Stimulated activated CD8-positive, alpha-beta memory T cell treated with anti-CD3 and anti-CD28 coated beads, Interleukin-7, amount 100 ng/mL, for 4 hours (primary cell): ENCODE data around the gene SKI.

ENCODE experiments used
- DNase-seq, 2 donors: peaks; one replicate each; pipeline ENCODE4 v3.0.0-alpha.2; 2020; ENCODE audit warnings: low read depth in 2 of 2

Gene SKI

DNA sequence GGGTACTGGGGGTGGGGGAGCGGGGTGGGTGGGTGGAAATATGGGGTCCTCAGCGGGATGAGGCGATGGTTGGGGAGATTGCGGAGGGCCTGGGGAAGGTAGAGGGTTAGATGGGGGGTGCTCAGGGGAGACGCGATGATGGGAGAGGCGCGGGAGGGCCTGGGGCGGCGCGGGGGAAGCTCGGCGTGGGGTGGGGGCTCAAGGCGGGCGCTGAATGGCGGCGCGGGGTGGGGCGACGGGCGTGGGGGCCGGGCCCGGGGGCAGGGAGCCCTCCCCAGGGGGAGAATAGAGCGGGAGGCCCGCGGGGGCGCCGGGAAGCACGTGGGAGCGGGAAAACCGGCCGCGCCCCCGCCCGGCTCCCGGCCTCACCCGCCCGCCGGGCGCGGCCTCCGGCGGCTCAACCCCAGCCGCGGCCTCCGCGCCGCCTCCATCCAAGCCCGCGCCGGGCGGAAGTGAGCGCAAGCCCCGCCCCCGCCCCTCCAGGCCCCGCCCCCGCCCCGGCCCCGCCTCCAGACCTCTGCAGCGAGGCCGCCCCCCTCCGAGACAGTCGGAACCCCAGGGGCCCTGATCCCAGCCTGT, 33.7 kb upstream of the SKI start, which contains the start of gene FAAP20:
TSS of gene FAAP20 (minus strand) at position 454 of the 579 bp plus-strand sequence. CDS start at position 431, 23 bp downstream.
- DNase-seq = peak; percentile 41 to 69

- peak; percentile 70 to 82 for DNase-seq
These were observed 33.0 kb upstream of the SKI start for GRCh38 chr1:2194898-2195673.

DNA sequence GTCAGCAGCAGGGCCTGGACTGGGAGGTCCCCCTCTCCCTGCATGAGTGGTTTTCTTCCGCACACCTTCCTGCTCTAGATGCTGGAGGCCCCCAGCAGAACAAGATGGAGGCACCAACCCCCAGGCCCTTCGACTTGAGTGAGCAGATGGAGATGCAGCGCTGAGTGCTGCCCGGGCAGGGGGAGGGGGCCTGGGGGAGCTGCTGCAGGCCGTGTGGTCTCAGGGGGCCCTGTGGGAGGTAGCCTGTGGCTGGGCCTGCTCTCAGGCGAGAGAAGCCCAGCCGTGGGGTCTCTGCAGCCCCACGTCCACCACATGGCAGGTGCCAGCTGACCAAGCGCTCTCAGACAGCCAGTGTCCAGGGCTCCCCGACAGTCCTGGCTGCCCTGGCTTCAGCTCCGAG, 32.3 kb upstream of the SKI start:
- no peak for DNase-seq

GRCh38 chr1:2196901-2197638, 31.0 kb upstream of the SKI start:
- no peak for DNase-seq

DNA sequence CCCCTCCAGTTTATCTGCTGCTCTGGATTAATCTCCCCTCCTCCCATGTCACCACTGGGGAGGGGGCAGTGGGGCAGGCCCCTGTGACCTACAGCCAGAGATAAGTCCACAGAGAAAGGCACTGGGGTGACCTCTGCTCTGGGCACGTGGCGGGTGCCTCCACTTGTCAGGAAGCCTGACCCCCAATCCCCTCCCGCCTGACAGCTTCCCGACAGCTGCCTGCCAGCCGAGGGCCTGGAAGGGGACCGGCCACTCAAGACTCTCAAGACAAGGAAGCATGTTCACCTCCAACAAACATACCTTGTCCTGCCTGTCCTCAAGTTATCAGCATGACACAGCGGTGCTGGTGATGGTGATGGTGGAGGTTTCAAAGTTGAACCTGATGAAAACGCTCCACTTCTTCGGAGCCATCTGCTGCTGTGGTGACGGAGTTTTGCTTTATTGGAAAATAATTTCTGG, 30.4 kb upstream of the SKI start:
- DNase-seq = no peak

GRCh38 chr1:2198571-2198970, 29.5 kb upstream of the SKI start:
- no peak for DNase-seq

DNA sequence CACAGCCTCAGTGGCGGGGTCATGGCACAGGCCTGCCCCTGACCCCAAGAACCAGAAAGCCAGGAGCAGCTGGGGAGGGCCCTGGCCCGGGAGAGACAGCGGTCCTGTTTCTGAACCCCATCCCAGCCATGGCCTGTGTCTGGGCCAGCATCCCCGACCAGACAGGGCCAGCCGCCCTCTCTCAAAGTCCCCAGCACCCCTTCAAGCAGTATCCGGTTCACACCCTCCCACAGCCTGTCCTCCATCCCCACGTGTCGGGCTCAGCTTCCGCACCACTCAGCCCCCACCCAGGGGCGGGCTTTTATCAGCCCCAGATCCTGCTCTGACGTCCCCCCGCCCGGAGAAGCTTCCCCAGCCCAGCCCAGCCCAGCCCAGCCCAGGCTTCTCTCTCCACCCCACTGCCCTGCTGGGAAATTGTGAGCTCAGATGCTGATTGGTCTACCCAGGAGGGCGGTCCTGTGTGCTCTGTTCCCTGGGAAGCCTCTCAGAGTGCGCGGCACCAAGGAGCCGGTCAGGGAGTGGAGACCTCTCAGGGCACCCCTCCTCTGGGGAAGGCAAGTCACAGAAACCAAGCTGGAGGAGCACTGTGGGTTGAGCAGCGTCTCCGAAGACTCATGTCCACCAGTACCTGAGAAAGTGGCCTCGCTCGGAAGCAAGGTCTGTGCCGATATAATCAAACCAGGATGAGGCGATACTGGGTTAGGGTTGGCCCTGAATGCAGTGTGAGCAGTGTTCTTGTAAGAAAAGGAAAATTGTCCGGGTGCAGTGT, 28.9 kb upstream of the SKI start:
- peak; percentile 73 to 78 for DNase-seq

GRCh38 chr1:2200308-2200943, 27.7 kb upstream of the SKI start:
- DNase-seq = no peak

DNA sequence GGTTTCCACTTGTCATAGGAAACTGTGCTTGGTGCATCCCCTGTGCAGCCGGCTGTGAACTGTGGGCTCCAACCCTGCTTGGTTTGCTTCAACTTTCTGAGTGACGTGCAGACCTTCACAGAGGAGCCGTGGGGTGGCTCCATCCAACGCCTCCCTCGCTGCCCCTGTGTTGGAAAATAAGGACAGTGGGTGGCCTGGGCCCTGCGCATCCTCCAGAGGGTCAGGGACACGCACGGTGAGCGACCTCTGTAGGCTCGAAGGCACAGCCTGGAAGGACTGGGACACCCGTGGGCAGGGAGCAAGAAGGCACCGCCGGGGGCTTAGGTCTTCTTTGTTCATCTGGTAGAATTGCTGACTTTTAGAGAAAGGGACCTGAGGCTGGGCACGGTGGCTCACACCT, 27.1 kb upstream of the SKI start:
- no peak for DNase-seq

DNA sequence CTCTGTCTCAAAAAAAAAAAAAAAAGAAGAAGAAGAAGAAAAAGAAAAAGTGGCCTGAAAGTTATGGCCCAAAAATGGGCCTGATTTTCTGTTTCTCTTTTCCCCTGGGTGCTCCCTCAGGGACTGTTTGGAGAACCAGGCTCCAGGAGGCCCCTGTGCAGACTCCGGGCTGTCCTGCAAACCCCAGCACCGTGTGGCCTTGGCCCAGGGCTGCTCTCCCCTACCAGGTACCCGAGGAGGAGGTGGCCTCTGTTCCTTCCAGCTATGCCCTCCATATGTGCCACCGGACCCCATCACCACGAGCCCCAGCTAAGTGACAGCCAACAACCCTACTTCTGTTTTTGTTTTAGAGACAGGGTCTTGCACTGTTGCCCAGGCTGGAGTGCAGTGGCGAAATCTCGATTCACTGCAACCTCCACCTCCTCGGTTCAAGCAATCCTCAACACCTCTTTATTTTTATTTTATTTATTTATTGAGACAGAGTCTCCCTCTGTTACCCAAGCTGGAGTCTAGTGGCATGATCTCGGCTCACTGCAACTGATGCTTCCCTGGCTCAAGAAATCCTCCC, 26.0 kb upstream of the SKI start:
- DNase-seq = no peak

- no peak for DNase-seq
These were observed 25.1 kb upstream of the SKI start for GRCh38 chr1:2202843-2203601.

DNA sequence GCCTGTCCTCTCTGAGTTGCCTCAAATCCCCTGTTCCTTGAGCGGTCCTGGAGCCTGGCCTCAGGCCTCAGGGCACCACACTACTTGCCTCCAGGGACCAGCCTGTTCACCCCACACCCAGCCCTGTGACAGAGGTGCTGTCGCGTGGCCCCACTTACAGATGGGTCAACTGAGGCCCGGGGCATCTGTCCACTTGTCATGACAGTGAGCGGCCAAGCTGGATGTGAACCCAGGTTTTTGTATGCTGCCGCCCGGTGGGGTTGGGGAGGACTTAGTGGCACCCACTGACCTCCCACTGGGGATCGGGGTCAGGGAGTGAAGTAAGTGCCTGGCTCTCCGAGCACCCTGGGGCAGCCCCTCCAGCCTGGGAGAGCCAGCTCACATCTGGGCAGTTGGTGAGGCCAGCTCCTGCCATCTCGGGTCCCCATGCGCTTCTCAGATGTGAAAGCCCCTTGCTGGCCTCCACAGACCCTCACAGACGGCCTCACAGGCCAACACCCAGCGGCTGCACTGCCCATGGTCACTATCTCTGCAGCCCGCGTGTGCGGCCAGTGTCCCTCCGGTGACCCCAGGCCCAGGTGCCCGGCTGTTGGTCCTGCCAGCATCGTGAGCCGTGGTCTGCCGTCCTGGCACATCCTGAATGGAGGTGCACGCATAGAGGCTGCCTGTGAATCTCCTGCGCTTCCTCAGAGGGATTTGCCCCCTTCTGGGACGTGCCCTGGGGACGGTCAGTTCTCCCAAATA, 24.3 kb upstream of the SKI start:
- DNase-seq = no peak

GRCh38 chr1:2204415-2205190, 23.5 kb upstream of the SKI start:
- DNase-seq = no peak

- peak; percentile 90 for DNase-seq
These were observed 22.7 kb upstream of the SKI start for GRCh38 chr1:2205191-2205952.

- no peak for DNase-seq
These were observed 21.2 kb upstream of the SKI start for GRCh38 chr1:2206813-2207487.

GRCh38 chr1:2208309-2209239, 19.5 kb upstream of the SKI start:
- DNase-seq = no peak
